ENCODE data around the gene GPR156.

- TF ChIP-seq FOXP2 (optimal IDR thresholded peaks at IDR 0.05; ENCODE audit: borderline replicate concordance, extremely low read depth, extremely low read length, insufficient read depth) = no peak
- TF ChIP-seq REST (IDR thresholded peaks at IDR 0.05; ENCODE audit: insufficient read depth in 1 of 2, low read depth in 2 of 2, low read length in 2 of 2) = no peak
- no peak for TF ChIP-seq POLR2AphosphoS5 (IDR thresholded peaks at IDR 0.05; ENCODE audit: low read depth, low read length)
Measured at GRCh38 chr3:120331076-120331475, 46.1 kb upstream of the GPR156 start.
